AG10803 (cell line): ENCODE measurements around the gene PEX11G.

Source experiments
- DNase-seq: peaks from one replicate; pipeline ENCODE4 v3.0.0; 2010; ENCODE audit warnings: low read depth
- H3K4me3 ChIP-seq: 2 replicates; pipeline ENCODE4 v1.5.1; 2011; ENCODE audit warnings: mild to moderate bottlenecking, low read length, control low read depth
- TF ChIP-seq, protein P1 (sequence below): conservative IDR thresholded peaks from 2 replicates; pipeline ENCODE4 v1.5.1; 2011; ENCODE audit warnings: mild to moderate bottlenecking, low read length, control low read depth, inconsistent platforms

PEX11G gene

DNA sequence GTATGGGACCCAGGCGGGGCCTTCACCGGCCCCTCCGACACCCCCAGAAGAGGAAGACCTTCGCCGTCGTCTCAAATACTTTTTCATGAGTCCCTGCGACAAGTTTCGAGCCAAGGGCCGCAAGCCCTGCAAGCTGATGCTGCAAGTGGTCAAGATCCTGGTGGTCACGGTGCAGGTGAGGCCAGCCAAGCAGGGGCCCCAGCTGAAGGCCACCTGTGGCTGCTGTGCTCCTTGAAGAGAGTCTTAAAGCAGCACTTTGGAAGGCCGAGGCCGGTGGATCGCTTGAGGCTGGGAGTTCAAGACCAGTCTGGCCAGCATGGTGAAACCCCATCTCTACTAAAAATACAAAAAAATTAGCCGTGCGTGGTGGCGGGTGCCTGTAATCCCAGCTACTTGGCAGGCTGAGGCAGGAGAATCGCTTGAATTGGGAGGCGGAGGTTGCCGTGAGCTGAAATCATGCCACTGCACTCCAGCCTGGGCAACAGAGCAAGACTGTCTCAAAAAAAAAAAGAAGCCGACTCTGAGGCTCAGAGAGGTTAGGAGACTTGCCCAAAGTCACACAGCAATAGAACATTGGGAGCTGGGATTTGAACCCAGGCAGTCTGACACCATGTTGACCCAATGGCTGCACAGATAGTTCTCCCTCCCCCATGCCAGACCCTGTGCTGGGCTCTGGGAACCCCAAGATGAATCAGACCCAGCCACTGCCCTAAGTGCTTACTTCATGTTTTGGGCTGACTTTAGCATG is 36.3 kb upstream of the PEX11G start:
- DNase-seq = no peak
- TF ChIP-seq, protein P1, sequence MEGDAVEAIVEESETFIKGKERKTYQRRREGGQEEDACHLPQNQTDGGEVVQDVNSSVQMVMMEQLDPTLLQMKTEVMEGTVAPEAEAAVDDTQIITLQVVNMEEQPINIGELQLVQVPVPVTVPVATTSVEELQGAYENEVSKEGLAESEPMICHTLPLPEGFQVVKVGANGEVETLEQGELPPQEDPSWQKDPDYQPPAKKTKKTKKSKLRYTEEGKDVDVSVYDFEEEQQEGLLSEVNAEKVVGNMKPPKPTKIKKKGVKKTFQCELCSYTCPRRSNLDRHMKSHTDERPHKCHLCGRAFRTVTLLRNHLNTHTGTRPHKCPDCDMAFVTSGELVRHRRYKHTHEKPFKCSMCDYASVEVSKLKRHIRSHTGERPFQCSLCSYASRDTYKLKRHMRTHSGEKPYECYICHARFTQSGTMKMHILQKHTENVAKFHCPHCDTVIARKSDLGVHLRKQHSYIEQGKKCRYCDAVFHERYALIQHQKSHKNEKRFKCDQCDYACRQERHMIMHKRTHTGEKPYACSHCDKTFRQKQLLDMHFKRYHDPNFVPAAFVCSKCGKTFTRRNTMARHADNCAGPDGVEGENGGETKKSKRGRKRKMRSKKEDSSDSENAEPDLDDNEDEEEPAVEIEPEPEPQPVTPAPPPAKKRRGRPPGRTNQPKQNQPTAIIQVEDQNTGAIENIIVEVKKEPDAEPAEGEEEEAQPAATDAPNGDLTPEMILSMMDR = no peak
- H3K4me3 ChIP-seq = no peak overlapping the region

DNA sequence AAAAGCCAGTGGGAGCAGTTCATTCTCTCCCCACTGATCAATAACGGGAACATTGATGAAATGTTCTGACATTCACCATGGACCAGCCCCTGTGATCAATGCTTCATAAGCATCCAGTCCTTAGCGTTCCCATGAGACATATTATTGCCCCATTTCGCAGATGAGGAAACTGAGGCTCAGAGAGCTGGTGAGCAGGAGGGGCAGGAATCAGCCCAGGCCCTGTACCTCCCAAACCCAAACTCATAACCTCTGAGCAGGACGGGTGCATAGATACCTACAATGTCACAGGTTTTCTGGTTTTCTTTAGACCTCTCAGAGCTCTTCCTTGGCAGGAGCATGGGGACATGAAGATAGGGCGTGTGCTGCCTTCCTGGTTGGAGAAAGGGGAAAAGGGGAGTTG is 35.7 kb upstream of the PEX11G start:
- TF ChIP-seq, protein P1 = no peak
- DNase-seq = no peak
- no peak overlapping the region for H3K4me3 ChIP-seq

DNA sequence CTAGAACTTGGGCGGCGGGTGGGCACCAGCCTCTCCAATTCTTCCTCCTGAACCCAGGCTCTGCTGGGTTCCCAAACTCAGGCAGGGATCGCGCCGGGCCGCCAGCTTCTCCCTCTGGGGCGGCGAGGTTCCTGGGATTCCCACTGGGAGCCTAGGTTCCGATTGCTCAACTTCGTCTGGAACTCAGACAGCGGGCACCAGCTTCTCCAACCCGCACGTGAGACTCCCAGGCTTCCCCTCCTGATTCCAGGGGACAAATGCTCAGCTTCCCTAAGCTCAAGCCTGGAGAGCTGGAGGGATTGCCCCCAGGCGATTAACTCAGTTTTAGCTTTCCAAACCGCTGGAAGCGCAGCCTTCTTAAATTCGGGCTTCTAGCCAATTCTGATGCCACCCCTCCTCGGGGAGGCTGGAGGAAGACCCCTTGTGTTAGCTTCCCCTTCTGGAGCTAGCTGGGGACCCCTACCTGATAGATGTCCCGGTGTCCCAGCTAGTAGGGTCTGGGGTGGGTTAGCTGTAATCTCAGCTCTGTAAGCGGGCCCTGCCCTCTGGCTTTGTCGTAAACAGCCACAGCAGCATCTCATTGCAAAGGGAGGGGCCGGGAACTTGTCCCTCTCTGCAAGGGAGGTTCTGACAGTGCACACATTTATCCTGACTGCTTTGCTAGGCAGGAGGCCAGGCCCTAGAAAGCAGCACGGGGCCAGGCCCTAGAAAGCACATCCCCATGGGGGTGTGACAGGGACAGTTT is 34.3 kb upstream of the PEX11G start:
- TF ChIP-seq, protein P1 = no peak
- peak overlapping the region; percentile 75 for H3K4me3 ChIP-seq
- DNase-seq = peak; percentile 43

DNA sequence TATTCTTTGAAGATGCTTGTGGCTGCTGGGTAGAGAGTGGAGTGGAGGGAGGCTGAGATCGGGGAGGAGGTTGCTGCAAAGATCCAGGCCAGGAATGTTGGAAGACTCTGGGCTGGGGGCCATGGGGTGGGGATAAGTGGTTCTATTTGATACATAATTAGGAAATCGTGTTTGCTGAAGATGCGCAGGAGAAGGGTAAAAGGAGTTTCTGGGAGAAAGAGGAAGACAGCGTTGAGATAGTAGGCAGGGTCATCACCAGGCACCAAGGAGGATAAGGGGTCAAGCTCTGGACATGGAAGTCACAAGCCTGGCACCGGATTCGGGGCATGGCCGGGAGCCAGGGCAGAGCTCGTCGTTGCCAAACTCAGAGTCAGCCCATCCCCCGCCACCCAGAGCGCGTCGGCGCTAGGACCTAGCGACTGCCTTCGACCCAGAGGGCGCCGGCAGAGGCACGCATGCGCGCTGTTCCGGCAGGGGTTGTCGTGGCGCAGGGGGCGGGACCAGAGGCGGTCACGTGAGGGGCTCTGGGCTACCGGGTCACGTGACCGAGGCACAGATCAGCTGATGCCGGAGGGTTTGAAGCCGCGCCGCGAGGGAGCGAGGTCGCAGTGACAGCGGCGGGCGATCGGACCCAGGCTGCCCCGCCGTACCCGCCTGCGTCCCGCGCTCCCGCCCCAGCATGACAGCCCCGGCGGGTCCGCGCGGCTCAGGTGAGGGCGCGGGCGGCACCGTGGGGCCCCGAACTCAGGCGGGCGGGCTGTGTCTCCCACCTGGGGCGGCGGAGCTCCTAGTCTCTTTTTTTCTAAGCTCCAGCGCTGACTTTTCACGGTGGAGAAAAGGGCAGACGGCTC is 33.5 kb upstream of the PEX11G start, which contains the start of gene MCOLN1:
Gene MCOLN1, plus strand, starts transcription at position 553 of the 851 bp plus-strand sequence. Its CDS starts 127 bp downstream, at position 680.
- TF ChIP-seq, protein P1 = no peak
- peak; percentile 94 for DNase-seq
- peak within 1 kb of the TSS; percentile 75 for H3K4me3 ChIP-seq

DNA sequence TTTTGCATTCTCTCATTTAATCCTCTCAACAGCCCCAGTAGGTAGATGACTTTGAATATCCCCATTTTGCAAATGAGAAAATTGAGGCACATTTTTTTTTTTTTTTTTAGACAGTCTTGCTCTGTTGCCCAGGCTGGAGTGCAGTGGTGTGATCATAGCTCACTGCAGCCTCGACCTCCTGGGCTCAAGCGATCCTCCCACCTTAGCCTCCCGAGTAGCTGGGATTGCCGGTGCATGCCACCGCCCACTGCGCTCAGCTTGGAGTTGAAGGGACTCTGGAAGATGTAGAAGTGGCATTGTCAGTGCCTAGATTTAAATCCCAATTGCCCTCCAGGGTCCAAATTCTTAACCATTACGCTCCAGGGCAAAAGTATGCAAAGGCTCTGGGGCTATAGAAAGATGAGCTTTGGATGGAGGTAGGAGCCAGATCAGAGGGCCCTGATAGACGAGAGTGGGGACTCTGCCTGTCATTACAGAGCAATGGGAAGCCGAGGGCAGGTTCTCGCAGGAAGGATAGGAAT is 32.8 kb upstream of the PEX11G start:
- TF ChIP-seq, protein P1 = no peak
- DNase-seq = no peak
- peak overlapping the region; percentile 65 for H3K4me3 ChIP-seq

DNA sequence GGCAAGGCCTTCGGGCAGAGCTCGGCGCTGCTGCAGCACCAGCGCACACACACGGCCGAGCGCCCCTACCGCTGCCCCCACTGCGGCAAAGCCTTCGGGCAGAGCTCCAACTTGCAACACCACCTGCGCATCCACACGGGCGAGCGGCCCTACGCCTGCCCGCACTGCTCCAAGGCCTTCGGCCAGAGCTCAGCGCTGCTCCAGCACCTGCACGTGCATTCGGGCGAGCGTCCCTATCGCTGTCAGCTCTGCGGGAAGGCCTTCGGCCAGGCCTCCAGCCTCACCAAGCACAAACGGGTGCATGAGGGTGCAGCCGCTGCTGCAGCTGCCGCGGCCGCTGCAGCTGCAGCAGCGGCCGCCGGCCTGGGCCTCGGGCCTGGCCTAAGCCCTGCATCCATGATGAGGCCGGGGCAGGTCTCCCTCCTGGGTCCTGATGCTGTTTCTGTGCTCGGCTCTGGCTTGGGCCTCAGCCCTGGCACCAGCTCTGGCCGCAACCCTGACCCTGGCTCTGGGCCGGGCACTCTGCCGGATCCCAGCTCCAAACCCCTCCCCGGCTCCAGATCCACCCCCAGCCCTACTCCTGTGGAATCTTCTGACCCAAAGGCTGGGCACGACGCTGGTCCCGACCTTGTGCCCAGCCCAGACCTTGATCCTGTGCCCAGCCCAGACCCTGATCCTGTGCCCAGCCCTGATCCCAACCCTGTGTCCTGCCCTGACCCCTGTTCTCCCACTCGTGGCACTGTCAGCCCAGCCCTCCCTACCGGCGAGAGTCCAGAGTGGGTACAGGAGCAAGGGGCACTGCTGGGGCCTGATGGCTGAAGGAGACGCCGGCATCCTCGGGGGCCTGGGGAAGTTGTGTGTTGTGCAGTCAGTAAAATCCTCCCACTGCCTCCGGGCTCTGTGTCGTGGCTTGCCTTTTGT is 31.6 kb upstream of the PEX11G start:
- TF ChIP-seq, protein P1 = no peak
- H3K4me3 ChIP-seq = no peak overlapping the region

More for the DNA sequence above, 31.6 kb upstream of the PEX11G start:
- DNase-seq = no peak
